Urothelium cell line (cell line): Measurements from ENCODE around the gene DCTN5.
A peak's percentile ranks its signal among the peaks of the same experiment; 100 is the strongest.

Source experiments
- DNase-seq: peaks from one replicate; pipeline ENCODE4 v3.0.0; 2011; ENCODE audit warnings: low spot score, mixed read lengths
- FAIRE-seq: peaks from 2 replicates; lab custom pipeline; 2011; peaks lifted over from hg19 to GRCh38; lab: Jason Lieb, UNC

DCTN5 gene

DNA sequence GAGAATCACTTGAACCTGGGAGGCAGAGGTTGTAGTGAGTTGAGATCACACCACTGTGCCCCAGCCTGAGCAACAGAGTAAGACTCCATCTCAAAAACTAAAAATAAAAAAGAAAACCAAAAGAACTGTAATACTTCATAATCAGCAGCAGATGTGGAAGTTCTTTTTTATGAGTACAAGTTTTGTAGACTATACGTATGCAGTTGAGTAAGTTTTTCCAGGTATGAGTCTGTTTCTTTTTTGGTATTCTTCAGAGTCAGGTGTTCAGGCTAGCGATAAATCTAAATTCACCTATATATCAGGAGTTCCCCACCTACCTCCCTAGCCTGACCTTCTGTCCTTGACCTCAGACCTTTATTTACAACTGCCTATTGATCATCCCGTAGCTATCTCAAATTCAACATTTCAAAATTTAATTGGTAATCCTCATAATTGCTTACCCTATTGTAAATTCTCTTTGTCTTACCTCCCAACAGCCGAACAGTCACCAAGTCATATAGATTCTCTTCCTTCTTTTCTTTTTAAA lies 10.7 kb downstream of the DCTN5 start:
- DNase-seq: no peak
- no peak for FAIRE-seq

DNA sequence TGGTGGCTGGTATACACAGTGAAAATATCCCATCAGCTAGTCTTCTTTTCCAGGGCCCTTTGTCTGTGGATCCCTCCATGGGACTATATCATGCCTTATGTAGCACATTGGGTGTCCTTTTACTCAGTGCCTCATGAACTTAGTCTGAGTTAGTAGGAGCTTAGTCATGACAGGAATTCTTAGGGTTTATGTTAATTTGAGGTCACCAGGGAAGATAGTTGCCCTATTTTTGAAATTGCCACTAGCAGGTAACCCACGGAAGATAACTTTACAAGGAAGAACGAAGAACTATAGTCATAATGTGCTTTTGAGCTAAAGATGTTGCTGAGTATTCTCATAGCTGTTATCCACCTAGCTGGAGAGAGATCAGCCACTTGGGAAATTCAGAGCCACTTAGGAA lies 22.7 kb downstream of the DCTN5 start:
- FAIRE-seq: no peak
- no peak for DNase-seq

DNA sequence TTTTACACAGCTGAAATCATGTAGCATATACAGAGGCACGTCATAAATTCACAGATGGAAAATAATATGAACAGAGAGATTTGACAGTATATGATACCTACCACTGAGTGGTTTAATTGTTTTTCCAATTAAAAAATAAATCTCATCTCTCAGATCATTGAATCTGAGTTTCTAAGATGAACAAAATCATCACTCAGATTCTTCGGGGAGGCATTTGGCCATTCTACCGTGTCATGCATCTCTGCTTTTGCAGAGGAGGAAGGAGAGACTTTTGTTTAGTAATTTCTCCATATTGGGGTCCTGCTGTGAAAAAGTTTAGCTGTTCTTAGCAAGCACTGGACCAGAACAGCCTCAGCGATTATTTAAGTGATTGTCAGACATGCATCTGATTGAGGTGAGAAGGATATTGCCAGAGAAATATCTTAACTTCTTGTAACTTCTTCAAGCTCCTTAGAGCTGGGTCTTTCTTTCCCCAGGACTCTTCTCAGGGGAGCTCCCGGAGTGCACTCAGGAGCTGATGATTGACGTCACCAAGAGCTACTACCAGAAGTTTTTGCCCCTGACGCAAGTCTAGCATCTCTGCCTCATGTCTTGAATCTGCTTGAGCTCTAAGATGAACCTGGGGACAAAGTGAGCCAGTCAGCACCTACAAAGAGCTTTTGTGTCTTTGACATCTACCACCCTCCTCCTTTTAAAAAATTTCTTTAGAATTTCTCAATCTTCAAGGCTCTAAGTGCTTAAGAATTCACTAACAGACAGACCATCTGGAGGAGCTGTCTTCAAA lies 25.5 kb downstream of the DCTN5 start:
- FAIRE-seq (no peak), DNase-seq (no peak)

DNA sequence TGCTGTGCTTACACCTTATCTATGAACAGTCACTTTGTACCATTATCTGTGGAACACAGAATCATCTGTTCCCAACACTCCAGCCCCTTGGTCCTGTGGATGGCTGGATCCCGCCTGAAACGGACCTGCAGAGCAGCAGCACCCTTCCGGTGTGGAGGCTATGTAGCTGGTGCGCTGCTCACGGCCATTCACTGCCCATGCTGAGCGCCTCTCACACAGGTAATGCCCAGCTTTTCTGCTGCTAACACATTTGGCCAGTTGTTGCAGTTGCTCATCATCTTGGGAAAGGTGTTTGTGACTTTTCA lies 26.0 kb downstream of the DCTN5 start:
- FAIRE-seq (no peak), DNase-seq (no peak)

DNA sequence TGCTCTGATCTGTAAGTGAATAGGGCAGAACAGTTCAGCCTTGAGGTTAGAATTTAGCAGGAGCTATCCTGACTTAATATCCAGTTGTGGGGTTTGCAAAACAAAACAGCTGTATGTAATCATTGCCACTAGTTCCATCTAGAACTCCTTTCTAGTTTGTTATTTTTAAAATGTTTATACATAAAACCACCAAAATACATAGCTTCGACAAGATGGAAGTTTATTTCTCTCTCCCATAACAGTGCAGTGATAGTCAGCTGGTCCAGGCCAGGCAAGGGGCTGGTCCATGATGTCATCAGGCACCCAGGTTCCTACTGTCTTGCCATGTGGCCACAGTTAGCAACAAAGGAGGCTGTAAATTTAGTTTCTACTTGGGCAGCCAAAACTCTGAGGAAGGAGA lies 27.0 kb downstream of the DCTN5 start:
- FAIRE-seq (no peak), DNase-seq (no peak)

DNA sequence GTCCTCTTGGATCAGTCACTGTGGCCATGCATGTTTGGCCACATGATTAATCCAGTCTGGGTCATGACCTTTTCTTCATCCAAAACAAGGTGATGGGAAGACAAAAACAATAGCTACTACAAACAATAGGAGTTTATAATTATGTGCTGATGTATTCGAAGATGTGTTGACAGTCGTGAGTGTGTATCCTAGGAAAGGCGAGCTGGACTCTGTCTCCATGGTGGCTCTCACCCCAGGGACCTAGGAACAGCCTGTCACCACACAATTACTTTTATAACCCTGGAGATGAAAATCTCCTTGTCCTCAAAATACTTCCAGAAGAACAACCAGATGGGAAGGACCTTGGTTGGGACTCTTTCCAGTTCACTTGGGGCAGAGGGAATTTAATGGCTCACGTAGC lies 27.6 kb downstream of the DCTN5 start:
- no peak for DNase-seq
- FAIRE-seq: no peak

DNA sequence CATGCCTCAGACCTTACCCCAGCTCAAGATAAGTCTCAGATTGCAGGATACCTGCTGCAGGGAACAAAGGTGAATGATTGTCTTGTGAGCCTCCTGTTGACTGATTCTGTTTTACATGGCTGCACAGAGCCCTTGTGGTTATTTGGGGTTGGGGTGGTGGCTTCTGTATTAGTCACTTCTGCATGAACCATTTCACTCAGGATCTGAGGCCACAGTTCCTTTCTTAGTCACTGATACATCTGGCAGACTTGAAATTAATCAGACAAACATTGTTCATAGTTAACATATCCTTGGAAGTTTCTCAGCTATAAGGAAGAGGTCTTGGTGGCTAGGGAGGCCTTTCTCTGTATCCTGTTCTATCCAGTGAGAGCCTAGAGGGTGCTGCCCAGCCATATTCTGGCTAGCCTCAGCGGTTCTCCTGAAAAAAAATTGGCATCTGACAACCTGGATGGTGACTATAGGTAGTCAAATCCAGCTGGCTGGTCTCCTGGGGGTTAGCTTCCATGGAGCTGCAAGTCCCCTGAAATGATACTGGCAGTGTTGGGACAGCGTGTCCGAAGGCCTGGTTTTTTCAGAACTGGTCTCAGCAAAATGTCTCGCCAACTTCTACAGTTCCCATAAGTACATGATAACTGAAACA lies 29.0 kb downstream of the DCTN5 start:
- DNase-seq (no peak), FAIRE-seq (no peak)

DNA sequence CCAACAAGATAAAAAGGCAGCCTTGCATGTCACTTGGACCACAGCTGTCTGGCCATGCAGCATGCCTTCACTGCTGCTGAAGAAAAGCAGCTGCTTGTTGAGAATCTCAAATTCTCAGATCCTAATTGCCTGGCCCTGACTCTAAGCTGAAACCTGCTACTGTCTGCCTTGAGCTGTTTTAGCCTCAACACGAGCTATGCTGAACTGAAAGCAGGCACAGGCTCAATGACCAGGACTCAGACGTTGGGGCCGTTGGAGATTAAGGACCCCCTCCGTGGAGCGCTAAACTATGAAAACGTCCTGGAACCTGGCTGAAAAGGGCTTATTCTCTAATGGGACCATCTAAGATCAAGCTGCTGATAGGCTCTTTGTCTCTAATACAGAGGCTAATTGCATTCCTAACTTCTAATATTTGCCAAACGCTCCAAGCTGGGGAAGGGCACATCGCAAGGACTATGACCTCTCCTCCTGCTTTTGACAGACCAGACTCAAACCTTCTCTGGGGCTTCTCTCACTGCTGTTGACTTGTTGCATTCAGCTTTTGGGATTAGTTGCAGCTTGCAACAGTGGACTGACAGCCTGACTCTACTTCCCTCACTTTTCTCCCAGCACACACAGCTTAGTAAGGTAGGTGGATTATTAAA lies 32.8 kb downstream of the DCTN5 start:
- DNase-seq (no peak), FAIRE-seq (no peak)

DNA sequence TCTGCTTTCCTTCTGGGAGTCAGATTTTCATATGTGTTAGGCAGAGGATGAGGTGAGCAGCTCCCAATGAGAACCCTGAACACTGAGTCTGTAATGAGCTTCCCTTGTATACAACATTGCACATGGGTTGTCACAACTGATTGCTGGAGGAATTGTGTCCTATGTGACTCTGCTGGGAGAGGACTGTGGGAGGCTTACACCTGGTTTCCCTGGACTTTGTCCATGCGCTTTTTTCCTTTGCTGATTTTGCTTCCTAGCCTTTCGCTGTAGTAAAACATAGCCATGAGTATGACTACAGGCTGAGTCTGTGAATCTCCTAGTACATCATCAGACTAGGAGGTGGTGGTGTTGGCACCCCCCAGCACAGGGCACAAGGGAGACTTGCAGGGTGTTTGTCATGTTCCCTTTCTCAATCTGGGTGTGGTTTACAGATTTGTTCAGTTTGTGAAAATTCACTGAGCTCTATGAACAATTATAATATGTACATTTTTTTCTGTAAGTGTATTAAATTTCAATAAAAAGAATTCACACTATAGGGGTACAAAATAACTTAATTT lies 35.7 kb downstream of the DCTN5 start:
- FAIRE-seq: no peak
- no peak for DNase-seq

DNA sequence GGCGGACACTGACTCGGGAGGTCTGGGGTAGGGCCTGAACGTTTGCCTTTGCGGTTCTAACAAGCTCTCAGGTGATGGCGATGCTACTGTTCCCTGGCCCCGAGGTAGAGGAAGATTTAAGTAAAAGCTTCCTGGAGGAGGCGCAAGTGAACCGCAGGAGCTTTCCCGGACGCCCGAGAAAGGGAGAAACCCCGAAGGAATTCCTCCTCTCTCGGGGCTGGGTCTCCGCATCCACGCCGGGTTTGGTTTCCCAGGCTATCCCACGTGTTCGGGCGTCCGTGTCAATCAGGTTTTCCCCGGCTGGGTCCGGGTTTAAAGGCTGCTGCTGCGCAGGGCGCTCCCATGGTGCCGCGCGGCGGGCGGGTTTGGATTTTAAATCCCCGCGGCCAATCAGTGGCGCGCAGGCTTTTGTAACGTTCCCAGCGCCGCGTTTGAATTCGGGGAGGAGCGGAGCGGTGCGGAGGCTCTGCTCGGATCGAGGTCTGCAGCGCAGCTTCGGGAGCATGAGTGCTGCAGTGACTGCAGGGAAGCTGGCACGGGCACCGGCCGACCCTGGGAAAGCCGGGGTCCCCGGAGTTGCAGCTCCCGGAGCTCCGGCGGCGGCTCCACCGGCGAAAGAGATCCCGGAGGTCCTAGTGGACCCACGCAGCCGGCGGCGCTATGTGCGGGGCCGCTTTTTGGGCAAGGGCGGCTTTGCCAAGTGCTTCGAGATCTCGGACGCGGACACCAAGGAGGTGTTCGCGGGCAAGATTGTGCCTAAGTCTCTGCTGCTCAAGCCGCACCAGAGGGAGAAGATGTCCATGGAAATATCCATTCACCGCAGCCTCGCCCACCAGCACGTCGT lies 37.4 kb downstream of the DCTN5 start, which contains the start of gene PLK1:
Gene PLK1 (plus strand): TSS at position 460 of the 844 bp plus-strand sequence. CDS start 44 bp downstream, at position 504.
- DNase-seq (peak; percentile 90), FAIRE-seq (no peak)

DNA sequence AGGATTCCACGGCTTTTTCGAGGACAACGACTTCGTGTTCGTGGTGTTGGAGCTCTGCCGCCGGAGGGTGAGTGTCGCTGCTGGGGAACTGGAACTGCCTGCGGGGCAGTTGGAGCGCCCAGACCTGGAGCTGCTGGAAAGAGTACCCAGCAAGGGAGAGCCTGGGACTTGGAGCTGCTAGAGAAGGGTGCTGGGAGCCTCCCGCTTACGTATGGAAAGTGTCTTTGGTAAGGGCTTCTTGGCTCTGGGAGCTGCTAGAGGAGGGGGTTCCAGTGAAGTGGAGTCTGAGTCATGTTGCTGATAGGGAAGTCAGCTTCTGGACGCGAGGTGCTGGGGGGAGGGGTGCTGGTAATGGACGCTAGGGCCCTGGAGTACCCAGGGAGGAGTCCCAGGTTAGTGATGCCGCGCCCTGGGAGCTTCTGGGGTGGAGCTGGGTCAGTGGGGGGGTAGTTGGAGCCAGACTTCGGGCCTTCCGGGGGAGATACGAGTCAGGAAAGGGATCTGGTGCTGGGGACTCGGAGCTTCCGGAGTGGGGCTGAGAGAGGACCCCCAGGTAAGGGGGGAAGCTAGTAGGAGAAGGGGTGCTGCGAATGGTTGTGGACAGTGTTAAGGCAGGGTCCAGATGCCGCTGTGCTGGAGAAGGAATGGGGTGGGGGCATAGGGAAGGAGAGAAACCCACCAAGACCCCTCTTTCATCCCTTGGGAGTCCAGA lies 38.2 kb downstream of the DCTN5 start:
- peak; percentile 58 for DNase-seq
- FAIRE-seq: no peak

DNA sequence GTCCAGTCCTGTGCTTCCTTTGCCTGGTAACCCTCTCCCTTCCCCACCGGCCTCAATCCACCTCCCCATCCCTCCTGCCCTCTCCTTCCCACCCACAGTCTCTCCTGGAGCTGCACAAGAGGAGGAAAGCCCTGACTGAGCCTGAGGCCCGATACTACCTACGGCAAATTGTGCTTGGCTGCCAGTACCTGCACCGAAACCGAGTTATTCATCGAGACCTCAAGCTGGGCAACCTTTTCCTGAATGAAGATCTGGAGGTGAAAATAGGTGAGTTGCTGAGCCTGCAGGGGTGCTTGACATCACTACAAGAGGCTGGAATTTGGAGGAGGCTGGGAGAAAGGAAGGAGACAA lies 38.7 kb downstream of the DCTN5 start:
- FAIRE-seq (no peak), DNase-seq (no peak)

DNA sequence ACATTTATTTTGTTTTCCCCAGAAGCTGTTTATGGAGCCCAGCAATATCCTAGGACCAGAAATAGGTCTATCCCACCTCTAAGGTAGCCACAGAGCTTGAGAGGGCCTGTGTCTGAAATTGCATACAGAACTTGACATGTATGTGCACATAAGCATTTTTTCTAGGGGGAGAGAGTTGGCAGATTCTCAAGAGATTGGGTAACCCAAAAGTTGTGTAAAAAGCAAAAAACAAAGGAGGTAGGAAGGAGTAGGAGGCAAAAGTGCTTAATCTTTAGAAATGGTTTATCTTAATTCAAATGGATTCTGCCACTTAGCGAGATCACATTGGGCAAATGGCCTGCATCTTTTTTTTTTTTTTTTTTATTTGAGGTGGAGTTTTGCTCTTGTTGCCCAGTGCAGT lies 40.9 kb downstream of the DCTN5 start:
- DNase-seq: no peak

DNA sequence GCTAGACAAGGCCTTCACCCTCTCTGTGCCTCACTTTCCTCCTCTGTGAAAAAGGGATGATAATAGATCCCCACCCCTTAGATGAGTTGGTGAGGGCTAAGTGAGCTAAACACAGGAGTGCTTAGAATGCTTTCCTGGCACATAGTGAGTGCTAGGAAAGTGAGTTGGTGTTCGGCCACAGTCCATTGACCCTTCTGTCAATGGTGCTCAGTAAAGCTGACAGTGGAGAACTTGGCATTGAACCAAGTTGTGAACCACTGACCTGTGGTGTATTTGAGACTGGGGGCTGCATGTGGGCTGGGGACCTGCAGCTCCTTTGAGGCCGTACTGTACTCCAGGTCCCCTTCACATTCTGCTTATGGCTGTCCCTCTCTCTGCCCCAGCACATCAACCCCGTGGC lies 42.2 kb downstream of the DCTN5 start:
- DNase-seq: no peak
- no peak for FAIRE-seq

More for the DNA sequence above, 40.9 kb downstream of the DCTN5 start:
- no peak for FAIRE-seq

DNA sequence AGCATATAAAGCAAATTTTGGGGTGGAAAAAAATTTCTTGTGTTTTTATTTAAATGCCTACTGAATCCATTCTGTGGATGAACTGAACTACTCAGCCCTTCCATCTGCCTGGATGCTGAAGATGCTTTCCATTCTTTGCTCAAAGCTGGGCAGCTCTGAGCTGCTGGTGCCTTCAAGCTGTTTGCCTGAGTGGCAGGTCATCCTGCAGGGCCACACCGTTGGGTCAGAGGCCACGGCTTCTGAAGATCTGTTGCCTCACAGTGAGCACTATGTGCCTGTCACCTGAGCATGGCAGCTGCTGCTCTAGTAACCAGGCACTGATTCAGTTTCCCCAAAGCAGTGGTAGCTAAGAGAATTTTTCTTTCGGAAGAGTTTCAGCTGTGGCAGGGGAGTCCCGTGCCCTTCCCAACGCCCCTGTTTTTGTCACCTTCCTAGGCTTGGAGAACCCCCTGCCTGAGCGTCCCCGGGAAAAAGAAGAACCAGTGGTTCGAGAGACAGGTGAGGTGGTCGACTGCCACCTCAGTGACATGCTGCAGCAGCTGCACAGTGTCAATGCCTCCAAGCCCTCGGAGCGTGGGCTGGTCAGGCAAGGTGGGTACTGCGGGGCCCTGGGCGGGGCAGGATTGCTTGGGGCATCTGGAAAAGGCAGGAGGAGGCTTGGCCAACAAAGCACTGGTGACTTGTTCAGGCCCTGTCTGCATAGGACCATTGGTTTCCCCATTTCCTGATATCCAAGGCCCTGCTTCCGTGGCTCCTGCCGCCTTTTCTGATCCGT lies 46.0 kb downstream of the DCTN5 start:
- no peak for DNase-seq
- FAIRE-seq: no peak

DNA sequence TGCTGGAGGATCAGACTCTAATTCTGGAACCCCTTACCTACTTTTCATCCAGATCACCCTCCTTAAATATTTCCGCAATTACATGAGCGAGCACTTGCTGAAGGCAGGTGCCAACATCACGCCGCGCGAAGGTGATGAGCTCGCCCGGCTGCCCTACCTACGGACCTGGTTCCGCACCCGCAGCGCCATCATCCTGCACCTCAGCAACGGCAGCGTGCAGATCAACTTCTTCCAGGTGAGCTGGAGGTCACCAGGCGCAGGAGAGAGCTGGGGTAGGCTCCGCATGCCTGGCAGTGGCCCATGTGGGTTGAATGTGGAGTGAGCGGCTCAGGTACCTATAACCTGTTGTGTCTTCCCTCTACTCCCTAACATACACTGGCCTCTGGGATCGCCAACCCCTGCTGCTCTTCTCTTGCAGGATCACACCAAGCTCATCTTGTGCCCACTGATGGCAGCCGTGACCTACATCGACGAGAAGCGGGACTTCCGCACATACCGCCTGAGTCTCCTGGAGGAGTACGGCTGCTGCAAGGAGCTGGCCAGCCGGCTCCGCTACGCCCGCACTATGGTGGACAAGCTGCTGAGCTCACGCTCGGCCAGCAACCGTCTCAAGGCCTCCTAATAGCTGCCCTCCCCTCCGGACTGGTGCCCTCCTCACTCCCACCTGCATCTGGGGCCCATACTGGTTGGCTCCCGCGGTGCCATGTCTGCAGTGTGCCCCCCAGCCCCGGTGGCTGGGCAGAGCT lies 48.3 kb downstream of the DCTN5 start:
- DNase-seq (no peak), FAIRE-seq (no peak)

DNA sequence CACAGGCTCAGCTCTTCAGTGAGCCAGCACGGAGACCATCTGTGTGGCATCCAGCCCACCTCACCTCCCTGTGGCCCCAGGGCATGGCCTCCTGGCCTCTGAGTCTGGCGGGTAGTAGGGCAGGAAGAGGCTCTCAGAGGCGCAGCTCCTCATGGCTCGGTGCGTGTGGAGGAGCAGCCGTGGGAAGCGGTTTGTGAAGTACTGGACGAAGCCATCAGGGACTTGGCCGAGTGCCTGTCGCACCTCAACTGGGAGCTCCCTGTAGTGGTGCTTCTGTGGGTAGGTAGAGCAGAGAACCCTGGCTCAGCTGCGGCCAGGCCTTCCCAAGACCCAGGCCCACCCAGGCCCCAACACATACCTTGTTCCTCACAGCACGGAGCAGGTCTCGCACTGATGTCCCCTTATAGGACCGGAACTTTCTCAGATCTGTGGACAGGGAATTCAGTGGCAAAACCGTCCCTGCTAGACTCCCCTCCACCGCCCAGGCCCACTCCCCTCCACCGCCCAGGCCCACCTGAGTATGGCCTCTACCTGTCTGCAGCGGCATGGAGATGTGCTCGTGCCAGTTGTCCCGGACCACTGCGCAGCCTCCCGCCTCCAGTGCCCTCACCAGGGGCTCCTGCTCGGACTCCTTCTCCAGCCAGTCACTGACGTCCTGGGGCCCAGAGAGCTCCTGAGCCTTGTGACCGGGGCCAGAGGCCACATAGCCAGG lies 49.7 kb downstream of the DCTN5 start:
- DNase-seq (no peak), FAIRE-seq (no peak)
